GM12873 (cell line): ENCODE measurements around the gene ADCY2.

Source experiments
- CTCF ChIP-seq: IDR thresholded peaks from 2 replicates; pipeline ENCODE4 v1.5.1; 2012; ENCODE audit warnings: low read depth, mild to moderate bottlenecking, moderate library complexity, low read length, control low read depth; ENCODE audit not compliant: insufficient read depth; ENCODE audit errors: missing control alignments

Gene ADCY2

GRCh38 chr5:7589800-7590199 lies 193.9 kb downstream of the ADCY2 start:
- no peak for TF ChIP-seq CTCF

- TF ChIP-seq CTCF, result peak; percentile 46
Observed at GRCh38 chr5:7592910-7593309, 197.0 kb downstream of the ADCY2 start.

GRCh38 chr5:7597059-7597642 lies 201.2 kb downstream of the ADCY2 start:
- TF ChIP-seq CTCF, result no peak

GRCh38 chr5:7606840-7607465 lies 211.0 kb downstream of the ADCY2 start:
- TF ChIP-seq CTCF, result no peak

GRCh38 chr5:7608772-7609171 lies 212.8 kb downstream of the ADCY2 start:
- no peak for TF ChIP-seq CTCF

GRCh38 chr5:7609726-7610125 lies 213.8 kb downstream of the ADCY2 start:
- TF ChIP-seq CTCF, result no peak

GRCh38 chr5:7610531-7611177 lies 214.7 kb downstream of the ADCY2 start:
- TF ChIP-seq CTCF, result no peak
